Mammary epithelial cell (primary cell): ENCODE data around the gene OR11G2.

Experiments used
- EZH2 ChIP-seq: IDR thresholded peaks from 2 replicates; pipeline ENCODE4 v1.6.1; 2012; ENCODE audit warnings: low read length, inconsistent platforms, borderline replicate concordance
- TF ChIP-seq, protein P1 (sequence below), 2 donors: IDR thresholded peaks in 1 of 2; conservative IDR thresholded peaks in 1 of 2; 2 replicates each; pipeline ENCODE4 v1.5.1; 2011 to 2012; ENCODE audit warnings: inconsistent platforms in 2 of 2, low read length in 2 of 2, mild to moderate bottlenecking in 2 of 2, control low read depth in 1 of 2, low read depth in 1 of 2; ENCODE audit not compliant: insufficient read depth in 1 of 2; ENCODE audit errors: extremely low read depth in 1 of 2

DNA sequence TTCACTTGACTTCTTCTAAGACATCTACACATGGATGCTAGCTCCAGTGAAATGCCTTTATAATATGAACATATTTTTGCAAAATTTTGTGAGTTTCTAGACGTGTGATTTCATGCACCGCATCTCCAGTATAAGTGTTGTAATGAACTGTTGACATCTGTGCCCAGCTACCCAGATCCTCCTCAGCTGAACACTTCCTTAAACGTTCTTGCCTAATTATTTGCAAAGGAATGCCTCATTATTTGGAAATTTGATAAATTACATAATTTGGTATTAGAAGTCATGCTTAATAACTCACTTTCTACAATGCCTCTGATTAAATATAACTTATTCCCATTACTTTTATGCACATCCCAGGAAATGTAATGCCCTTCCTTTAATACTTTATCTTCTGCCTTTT is 14.0 kb downstream of the OR11G2 start:
- TF ChIP-seq, protein P1, sequence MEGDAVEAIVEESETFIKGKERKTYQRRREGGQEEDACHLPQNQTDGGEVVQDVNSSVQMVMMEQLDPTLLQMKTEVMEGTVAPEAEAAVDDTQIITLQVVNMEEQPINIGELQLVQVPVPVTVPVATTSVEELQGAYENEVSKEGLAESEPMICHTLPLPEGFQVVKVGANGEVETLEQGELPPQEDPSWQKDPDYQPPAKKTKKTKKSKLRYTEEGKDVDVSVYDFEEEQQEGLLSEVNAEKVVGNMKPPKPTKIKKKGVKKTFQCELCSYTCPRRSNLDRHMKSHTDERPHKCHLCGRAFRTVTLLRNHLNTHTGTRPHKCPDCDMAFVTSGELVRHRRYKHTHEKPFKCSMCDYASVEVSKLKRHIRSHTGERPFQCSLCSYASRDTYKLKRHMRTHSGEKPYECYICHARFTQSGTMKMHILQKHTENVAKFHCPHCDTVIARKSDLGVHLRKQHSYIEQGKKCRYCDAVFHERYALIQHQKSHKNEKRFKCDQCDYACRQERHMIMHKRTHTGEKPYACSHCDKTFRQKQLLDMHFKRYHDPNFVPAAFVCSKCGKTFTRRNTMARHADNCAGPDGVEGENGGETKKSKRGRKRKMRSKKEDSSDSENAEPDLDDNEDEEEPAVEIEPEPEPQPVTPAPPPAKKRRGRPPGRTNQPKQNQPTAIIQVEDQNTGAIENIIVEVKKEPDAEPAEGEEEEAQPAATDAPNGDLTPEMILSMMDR (conservative IDR thresholded peaks at IDR 0.05 in 1 of 2, IDR thresholded peaks at IDR 0.05 in 1 of 2; ENCODE audit: extremely low read depth in 1 of 2, insufficient read depth in 1 of 2, low read depth in 1 of 2, low read length in 2 of 2) = no peak
- TF ChIP-seq EZH2 = no peak
